Activated CD8-positive, alpha-beta T cell treated with anti-CD3 and anti-CD28 coated beads for 36 hours (primary cell): ENCODE results near the gene MBNL3. TPM values are rescaled to one million over a fixed set of nuclear protein-coding genes. Genes with fewer than 3 reads are reported as not detected.

Source experiments
- ATAC-seq: fragments of 200-7000 bp; cut with Tn5 transposase; one replicate; pipeline ENCODE4 v1.10.0; 2021; ENCODE audit warnings: mild to moderate bottlenecking, moderate library complexity
- CTCF ChIA-PET: fragments of 350-600 bp; sonication (Branson Sonifier 250); formaldehyde crosslinking; loops from one replicate; lab custom pipeline; 2021; ENCODE audit warnings: antibody characterized with exemption; lab: Charles Lee
- POLR2A ChIA-PET: fragments of 350-600 bp; sonication (Branson Sonifier 250); formaldehyde crosslinking; loops from one replicate; lab custom pipeline; 2021; ENCODE audit warnings: antibody characterized with exemption; lab: Charles Lee
- DNase-seq: peaks from one replicate; pipeline ENCODE4 v3.0.0-alpha.2; 2020
- H3K27ac Mint-ChIP-seq: one replicate; pipeline ENCODE4 v1.8.0; 2021; ENCODE audit warnings: mild to moderate bottlenecking, mixed read lengths
- H3K27me3 Mint-ChIP-seq: one replicate; pipeline ENCODE4 v1.8.0; 2021; ENCODE audit warnings: mixed read lengths
- H3K36me3 Mint-ChIP-seq: one replicate; pipeline ENCODE4 v1.8.0; 2021; ENCODE audit warnings: low read depth, mixed read lengths
- H3K4me1 Mint-ChIP-seq: one replicate; pipeline ENCODE4 v1.8.0; 2021; ENCODE audit warnings: low read depth, mixed read lengths
- H3K4me3 Mint-ChIP-seq: one replicate; pipeline ENCODE4 v1.8.0; 2021; ENCODE audit warnings: mild to moderate bottlenecking, moderate library complexity, mixed read lengths
- H3K9me3 Mint-ChIP-seq: one replicate; pipeline ENCODE4 v1.8.0; 2021; ENCODE audit warnings: mixed read lengths
- CTCF ChIP-seq: fragments of 200-600 bp; IDR thresholded peaks from one replicate; pipeline ENCODE4 v1.8.0; 2022; ENCODE audit warnings: antibody characterized with exemption, mild to moderate bottlenecking
- intact Hi-C: fragments of 100-400 bp; cut with micrococcal nuclease; formaldehyde crosslinking; loops from one replicate; pipeline ENCODE4 v1.10.0; 2022
- total RNA-seq, 2 experiments: library from RNA; stranded (reverse); gene quantifications; one replicate each; pipeline ENCODE4 v1.2.3, GENCODE V29; 2021

MBNL3 gene
- total RNA-seq: 10 to 100 TPM; 19.8 to 23.3 TPM

GRCh38 chrX:132488819-132489577 is at the start of gene MBNL3:
Gene MBNL3, minus strand, starts transcription at chrX:132489038. Its CDS starts 49,427 bp downstream, at chrX:132439611.
- no peak for TF ChIP-seq CTCF
- DNase-seq (peak; percentile 69), ATAC-seq (peak; percentile 68)
- peak within 1 kb of the TSS; percentile 88 for H3K4me3 Mint-ChIP-seq
- H3K36me3 Mint-ChIP-seq: no peaks in the 10 kb centered on the region
- no peaks in the 10 kb centered on the region for H3K27me3 Mint-ChIP-seq
- H3K27ac Mint-ChIP-seq: peak within 1 kb of the TSS; percentile 98
- CTCF ChIA-PET: interaction anchor here (1.2 to 1.3 kb wide), 2 partner anchors 10 to 124 kb away, joined by 3 read pairs; no protein-coding TSS in a partner anchor
- POLR2A ChIA-PET: interaction anchor here (0.6 to 1.3 kb wide), 4 partner anchors 8 to 251 kb away, joined by 3 to 4 read pairs (median 4); no protein-coding TSS in a partner anchor
- H3K9me3 Mint-ChIP-seq: no peaks in the 10 kb centered on the region
- peaks cover 43% of the 10 kb centered on the region for H3K4me1 Mint-ChIP-seq
- intact Hi-C loops: loop anchor here (10.0 kb wide), 2 partner anchors 274 to 464 kb away; partner anchors contain the start of genes RAP2C and STK26

- Mint-ChIP-seq H3K4me3 (no peak overlapping the region), H3K4me1 (peaks cover 4% of the 10 kb centered on the region), H3K36me3 (no peaks in the 10 kb centered on the region), H3K27me3 (peaks cover 2% of the 10 kb centered on the region), H3K27ac (no peak overlapping the region), H3K9me3 (no peaks in the 10 kb centered on the region)
- intact Hi-C loops: no loop called here
- ChIA-PET CTCF (no interaction called here), POLR2A (no interaction called here)
- no peak for DNase-seq
- no peak for TF ChIP-seq CTCF
- ATAC-seq: no peak
These were observed 44.6 kb upstream of the MBNL3 start for GRCh38 chrX:132533409-132533808.

GRCh38 chrX:132532913-132533312 is 44.1 kb upstream of the MBNL3 start:
- Mint-ChIP-seq H3K27me3 (peaks cover 2% of the 10 kb centered on the region), H3K36me3 (no peaks in the 10 kb centered on the region), H3K27ac (no peak overlapping the region), H3K9me3 (no peaks in the 10 kb centered on the region), H3K4me1 (peaks cover 4% of the 10 kb centered on the region), H3K4me3 (no peak overlapping the region)
- no peak for TF ChIP-seq CTCF
- intact Hi-C loops: no loop called here
- ATAC-seq (no peak), DNase-seq (no peak)
- CTCF ChIA-PET: no interaction called here
- POLR2A ChIA-PET: no interaction called here

GRCh38 chrX:132532097-132532496 is 43.3 kb upstream of the MBNL3 start:
- CTCF ChIA-PET: no interaction called here
- intact Hi-C loops: no loop called here
- no peak for TF ChIP-seq CTCF
- Mint-ChIP-seq H3K27me3 (peaks cover 2% of the 10 kb centered on the region), H3K36me3 (no peaks in the 10 kb centered on the region), H3K4me3 (no peak overlapping the region), H3K4me1 (peaks cover 4% of the 10 kb centered on the region), H3K27ac (no peak overlapping the region), H3K9me3 (no peaks in the 10 kb centered on the region)
- no peak for DNase-seq
- ATAC-seq: no peak
- POLR2A ChIA-PET: no interaction called here

- no peak for DNase-seq
These were observed 32.0 kb upstream of the MBNL3 start for GRCh38 chrX:132520792-132521191.

More at GRCh38 chrX:132520792-132521191, 32.0 kb upstream of the MBNL3 start:
- H3K4me3 Mint-ChIP-seq: no peak overlapping the region
- H3K27me3 Mint-ChIP-seq: no peaks in the 10 kb centered on the region
- no peak overlapping the region for H3K27ac Mint-ChIP-seq
- ATAC-seq: no peak
- ChIA-PET POLR2A (no interaction called here), CTCF (no interaction called here)
- TF ChIP-seq CTCF: no peak
- no peaks in the 10 kb centered on the region for H3K4me1 Mint-ChIP-seq
- intact Hi-C loops: no loop called here
- H3K9me3 Mint-ChIP-seq: no peaks in the 10 kb centered on the region
- no peaks in the 10 kb centered on the region for H3K36me3 Mint-ChIP-seq
